SK-N-SH treated with all-trans-retinoic acid at 6 μM for 48 hours (cell line): ENCODE measurements around the gene PEX7.
"Not testable (repeated sequence)": the region's sequence is repeated elsewhere in the genome, so short reads cannot be mapped to it uniquely, and the experiment has no call there.

Source experiments
- ATAC-seq: fragments of 200-7000 bp; cut with Tn5 transposase; 3 replicates; pipeline ENCODE4 v1.9.1; 2020; ENCODE audit warnings: mild to moderate bottlenecking, moderate library complexity
- ARNTL ChIP-seq: fragments of 450-650 bp; formaldehyde crosslinking; IDR thresholded peaks from 2 replicates; pipeline ENCODE4 v1.5.0; 2020; ENCODE audit warnings: low read depth, mild to moderate bottlenecking, moderate library complexity, borderline replicate concordance
- CREB5 ChIP-seq: fragments of 250-450 bp; sonication (Bioruptor Pico); IDR thresholded peaks from 2 replicates; pipeline ENCODE4 v1.5.1; 2020; ENCODE audit warnings: low read depth, mild to moderate bottlenecking, moderate library complexity
- CSDC2 ChIP-seq: fragments of 250-450 bp; sonication (Bioruptor Pico); IDR thresholded peaks from 2 replicates; pipeline ENCODE4 v1.5.0; 2020; ENCODE audit warnings: mild to moderate bottlenecking, moderate library complexity
- ESRRG ChIP-seq: fragments of 250-450 bp; sonication (Bioruptor Pico); IDR thresholded peaks from 2 replicates; pipeline ENCODE4 v1.6.1; 2021; ENCODE audit warnings: mild to moderate bottlenecking
- GLIS3 ChIP-seq: fragments of 250-450 bp; sonication (Bioruptor Pico); IDR thresholded peaks from 2 replicates; pipeline ENCODE4 v1.5.0; 2020; ENCODE audit warnings: mild to moderate bottlenecking, moderate library complexity
- ISL1 ChIP-seq: fragments of 250-450 bp; sonication (Bioruptor Pico); IDR thresholded peaks from 2 replicates; pipeline ENCODE4 v2.1.2; 2022; ENCODE audit warnings: mild to moderate bottlenecking, moderate library complexity
- POU6F1 ChIP-seq: fragments of 250-450 bp; sonication (Bioruptor Pico); IDR thresholded peaks from 2 replicates; pipeline ENCODE4 v1.8.0; 2021; ENCODE audit warnings: low read depth, mild to moderate bottlenecking, moderate library complexity, borderline replicate concordance
- PPARA ChIP-seq: fragments of 250-450 bp; sonication (Bioruptor Pico); IDR thresholded peaks from 2 replicates; pipeline ENCODE4 v1.5.0; 2020; ENCODE audit warnings: mild to moderate bottlenecking, borderline replicate concordance
- RARB ChIP-seq: fragments of 250-450 bp; sonication (Bioruptor Pico); IDR thresholded peaks from 2 replicates; pipeline ENCODE4 v1.8.0; 2021; ENCODE audit warnings: mild to moderate bottlenecking, moderate library complexity
- SNAI2 ChIP-seq: fragments of 250-450 bp; sonication (Bioruptor Pico); IDR thresholded peaks from 2 replicates; pipeline ENCODE4 v1.5.0; 2020; ENCODE audit warnings: mild to moderate bottlenecking, moderate library complexity
- TCF4 ChIP-seq: fragments of 250-450 bp; sonication (Bioruptor Pico); IDR thresholded peaks from 2 replicates; pipeline ENCODE4 v1.8.0; 2021; ENCODE audit warnings: mild to moderate bottlenecking, moderate library complexity, borderline replicate concordance
- TOX ChIP-seq: fragments of 250-450 bp; sonication (Bioruptor Pico); IDR thresholded peaks from 2 replicates; pipeline ENCODE4 v1.8.0; 2021; ENCODE audit warnings: mild to moderate bottlenecking, moderate library complexity, borderline replicate concordance
- TSHZ2 ChIP-seq: fragments of 250-450 bp; sonication (Bioruptor Pico); IDR thresholded peaks from 2 replicates; pipeline ENCODE4 v1.5.0; 2020; ENCODE audit warnings: mild to moderate bottlenecking, moderate library complexity
- ZC3H10 ChIP-seq: fragments of 250-450 bp; sonication (Bioruptor Pico); IDR thresholded peaks from 2 replicates; pipeline ENCODE4 v1.5.1; 2021; ENCODE audit warnings: mild to moderate bottlenecking, moderate library complexity
- ZFP30 ChIP-seq: fragments of 450-650 bp; formaldehyde crosslinking; IDR thresholded peaks from 2 replicates; pipeline ENCODE4 v1.5.0; 2022; ENCODE audit warnings: mild to moderate bottlenecking, moderate library complexity
- ZNF8 ChIP-seq: fragments of 450-650 bp; formaldehyde crosslinking; IDR thresholded peaks from 2 replicates; pipeline ENCODE4 v1.5.0; 2020; ENCODE audit warnings: mild to moderate bottlenecking, moderate library complexity

Gene PEX7

GRCh38 chr6:136869451-136869850 is 47.1 kb downstream of the PEX7 start:
- no peak for TF ChIP-seq CREB5 (CRISPR knock-in tag)
- TF ChIP-seq, all 23 proteins: peak for 0
- no peak for ATAC-seq

GRCh38 chr6:136873748-136874147 is 51.4 kb downstream of the PEX7 start:
- ATAC-seq: no peak
- TF ChIP-seq ZFP30 (CRISPR knock-in tag) (no peak), CSDC2 (CRISPR knock-in tag) (no peak), ARNTL (CRISPR knock-in tag) (no peak)

- not testable (repeated sequence) for ATAC-seq
Measured at GRCh38 chr6:136876469-136876868, 54.1 kb downstream of the PEX7 start.

- no peak for ATAC-seq
- no peak for TF ChIP-seq TOX (CRISPR knock-in tag)
- no peak for TF ChIP-seq SNAI2 (CRISPR knock-in tag)
- no peak for TF ChIP-seq ESRRG
- TF ChIP-seq ISL1 (CRISPR knock-in tag): no peak
- no peak for TF ChIP-seq CSDC2 (CRISPR knock-in tag)
- TF ChIP-seq ZC3H10 (CRISPR knock-in tag): no peak
- TF ChIP-seq RARB (CRISPR knock-in tag): no peak
- TF ChIP-seq TCF4 (CRISPR knock-in tag): no peak
- TF ChIP-seq PPARA (CRISPR knock-in tag): no peak
- no peak for TF ChIP-seq ZFP30 (CRISPR knock-in tag)
- no peak for TF ChIP-seq CREB5 (CRISPR knock-in tag)
Measured at GRCh38 chr6:136880748-136881460, 58.5 kb downstream of the PEX7 start.

GRCh38 chr6:136886091-136886490 is 63.7 kb downstream of the PEX7 start:
- no peak for TF ChIP-seq TOX (CRISPR knock-in tag)
- TF ChIP-seq POU6F1 (CRISPR knock-in tag): no peak
- TF ChIP-seq ZFP30 (CRISPR knock-in tag): no peak
- no peak for TF ChIP-seq ZNF8
- no peak for TF ChIP-seq TSHZ2 (CRISPR knock-in tag)
- no peak for TF ChIP-seq CSDC2 (CRISPR knock-in tag)
- no peak for ATAC-seq

GRCh38 chr6:136887953-136888352 is 65.6 kb downstream of the PEX7 start:
- no peak for TF ChIP-seq SNAI2 (CRISPR knock-in tag)
- no peak for TF ChIP-seq ESRRG
- TF ChIP-seq ZNF8: no peak
- no peak for TF ChIP-seq ISL1 (CRISPR knock-in tag)
- no peak for TF ChIP-seq GLIS3 (CRISPR knock-in tag)
- TF ChIP-seq, all 23 proteins: peak for 0
- no peak for ATAC-seq
